OCI-LY7 (cell line): ENCODE measurements around the gene TTC32. TPM values are rescaled to one million over a fixed set of nuclear protein-coding genes. Genes with fewer than 3 reads are reported as not detected.
A peak's percentile ranks its signal among the peaks of the same experiment; 100 is the strongest.

Experiments
- BruUV-seq: library from RNA; stranded (reverse); fragments of 400-500 nt; replicated peaks from 2 replicates; lab custom pipeline; 2021; lab: Mats Ljungman, UMichigan
- CTCF ChIA-PET: fragments of 300-600 bp; sonication (Branson Sonifier 250); formaldehyde crosslinking; loops from one replicate; lab custom pipeline; 2022; ENCODE audit warnings: antibody characterized with exemption; ENCODE audit not compliant: unreplicated experiment; lab: Charles Lee
- POLR2A ChIA-PET: fragments of 300-600 bp; sonication (Branson Sonifier 250); formaldehyde crosslinking; loops from one replicate; lab custom pipeline; 2022; ENCODE audit warnings: antibody characterized with exemption; lab: Charles Lee
- DNase-seq: peaks from one replicate; pipeline ENCODE4 v3.0.0-alpha.2; 2015; ENCODE audit warnings: low spot score
- H2AFZ ChIP-seq: fragments of 200-600 bp; sonication (generic), shearing (Covaris generic); 2 replicates; pipeline ENCODE4 v1.6.1; 2014; ENCODE audit warnings: mild to moderate bottlenecking, antibody characterized with exemption, low read length, moderate library complexity
- H3K27ac ChIP-seq: fragments of 200-600 bp; sonication (generic); 2 replicates; pipeline ENCODE4 v1.5.1; 2014; ENCODE audit warnings: mixed run types, low read depth, mild to moderate bottlenecking, moderate library complexity, low read length, inconsistent platforms; ENCODE audit not compliant: poor library complexity, severe bottlenecking
- H3K36me3 ChIP-seq: fragments of 200-600 bp; sonication (generic); 2 replicates; pipeline ENCODE4 v1.6.1; 2014; ENCODE audit warnings: mild to moderate bottlenecking, antibody characterized with exemption, low read length, moderate library complexity, mixed read lengths; ENCODE audit not compliant: insufficient read depth
- H3K4me1 ChIP-seq: fragments of 200-600 bp; sonication (generic); 2 replicates; pipeline ENCODE4 v1.5.1; 2014; ENCODE audit warnings: mild to moderate bottlenecking, low read length; ENCODE audit not compliant: insufficient read depth, poor library complexity, severe bottlenecking
- H3K4me2 ChIP-seq: fragments of 200-600 bp; sonication (generic); 2 replicates; pipeline ENCODE4 v1.6.1; 2014; ENCODE audit warnings: mild to moderate bottlenecking, low read length
- H3K4me3 ChIP-seq: fragments of 200-600 bp; sonication (generic); 2 replicates; pipeline ENCODE4 v1.5.1; 2014; ENCODE audit warnings: mild to moderate bottlenecking, low read depth, low read length; ENCODE audit not compliant: poor library complexity, severe bottlenecking
- H3K79me2 ChIP-seq: fragments of 200-600 bp; sonication (generic); 2 replicates; pipeline ENCODE4 v1.6.1; 2016; ENCODE audit warnings: low read depth, mild to moderate bottlenecking, low read length, moderate library complexity, mixed read lengths; ENCODE audit not compliant: insufficient read depth
- H3K9me2 ChIP-seq: fragments of 200-600 bp; sonication (generic); 2 replicates; pipeline ENCODE4 v1.6.1; 2016; ENCODE audit warnings: mild to moderate bottlenecking, low read length, mixed read lengths; ENCODE audit not compliant: insufficient read depth
- H3K9me3 ChIP-seq: fragments of 200-600 bp; sonication (generic); 2 replicates; pipeline ENCODE4 v1.6.1; 2014; ENCODE audit warnings: mild to moderate bottlenecking, mixed run types, low read length, mixed read lengths
- H4K20me1 ChIP-seq: fragments of 200-600 bp; sonication (generic); 2 replicates; pipeline ENCODE4 v1.6.1; 2014; ENCODE audit warnings: mild to moderate bottlenecking, antibody characterized with exemption, low read length, moderate library complexity, mixed read lengths; ENCODE audit not compliant: insufficient read depth
- EZH2phosphoT487 ChIP-seq: fragments of 200-600 bp; sonication (generic); IDR thresholded peaks from 2 replicates; pipeline ENCODE4 v1.6.1; 2018; ENCODE audit warnings: low read depth, borderline replicate concordance, mild to moderate bottlenecking, mixed run types, antibody characterized with exemption, low read length, moderate library complexity, mixed read lengths
- intact Hi-C: fragments of 100-400 bp; cut with micrococcal nuclease; formaldehyde crosslinking; loops from one replicate; pipeline ENCODE4 v1.10.0; 2022; ENCODE audit not compliant: unreplicated experiment
- total RNA-seq, 2 experiments: library from RNA; depleted of rRNA in 1 of 2; stranded (reverse); fragments of >200 nt in 1 of 2; shearing (Covaris generic) in 1 of 2; gene quantifications; 2 replicates each; pipeline ENCODE4 v1.2.3, GENCODE V29; 2014 to 2022
- TF ChIP-seq, protein P1 (sequence below): fragments of 200-600 bp; sonication (generic); conservative IDR thresholded peaks from 2 replicates; pipeline ENCODE4 v1.5.1; 2014; ENCODE audit warnings: mild to moderate bottlenecking, antibody characterized with exemption, low read length, moderate library complexity, mixed read lengths

TTC32 gene
- total RNA-seq, 2 experiments from 2014 or later = 21.1 to 26.3 TPM

DNA sequence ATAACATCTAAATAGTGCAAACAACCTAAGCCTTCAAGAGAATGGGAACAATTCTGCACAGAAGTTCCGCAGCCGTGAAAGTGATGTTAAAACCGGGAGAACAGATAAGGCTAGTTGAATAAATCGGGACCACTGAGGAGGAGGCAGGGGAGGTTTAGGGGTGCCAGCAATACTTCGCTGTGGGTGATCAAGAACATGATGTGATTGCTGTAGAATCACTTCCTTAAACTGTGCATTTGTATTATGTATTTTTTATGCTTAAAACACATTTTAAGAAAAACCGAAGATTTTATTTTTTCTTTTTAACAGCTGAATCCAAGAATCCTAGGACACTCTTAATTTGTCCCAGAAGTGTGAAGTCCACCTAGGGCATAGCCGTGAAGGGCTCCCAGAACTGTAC lies 33.6 kb downstream of the TTC32 start:
- no peak for DNase-seq
- no peaks in the 10 kb centered on the region for H3K9me3 ChIP-seq
- ChIA-PET CTCF (no interaction called here), POLR2A (no interaction called here)
- BruUV-seq = no TSS peak
- no peaks in the 10 kb centered on the region for H3K79me2 ChIP-seq
- H3K9me2 ChIP-seq = no peaks in the 10 kb centered on the region
- no peak overlapping the region for H3K4me3 ChIP-seq
- TF ChIP-seq, protein P1, sequence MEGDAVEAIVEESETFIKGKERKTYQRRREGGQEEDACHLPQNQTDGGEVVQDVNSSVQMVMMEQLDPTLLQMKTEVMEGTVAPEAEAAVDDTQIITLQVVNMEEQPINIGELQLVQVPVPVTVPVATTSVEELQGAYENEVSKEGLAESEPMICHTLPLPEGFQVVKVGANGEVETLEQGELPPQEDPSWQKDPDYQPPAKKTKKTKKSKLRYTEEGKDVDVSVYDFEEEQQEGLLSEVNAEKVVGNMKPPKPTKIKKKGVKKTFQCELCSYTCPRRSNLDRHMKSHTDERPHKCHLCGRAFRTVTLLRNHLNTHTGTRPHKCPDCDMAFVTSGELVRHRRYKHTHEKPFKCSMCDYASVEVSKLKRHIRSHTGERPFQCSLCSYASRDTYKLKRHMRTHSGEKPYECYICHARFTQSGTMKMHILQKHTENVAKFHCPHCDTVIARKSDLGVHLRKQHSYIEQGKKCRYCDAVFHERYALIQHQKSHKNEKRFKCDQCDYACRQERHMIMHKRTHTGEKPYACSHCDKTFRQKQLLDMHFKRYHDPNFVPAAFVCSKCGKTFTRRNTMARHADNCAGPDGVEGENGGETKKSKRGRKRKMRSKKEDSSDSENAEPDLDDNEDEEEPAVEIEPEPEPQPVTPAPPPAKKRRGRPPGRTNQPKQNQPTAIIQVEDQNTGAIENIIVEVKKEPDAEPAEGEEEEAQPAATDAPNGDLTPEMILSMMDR = no peak
- no peak for TF ChIP-seq EZH2phosphoT487
- intact Hi-C loops = loop anchor here (10.0 kb wide), 1 partner anchor 103 kb away; no protein-coding TSS in a partner anchor
- H2AFZ ChIP-seq = no peak overlapping the region
- no peak overlapping the region for H3K27ac ChIP-seq
- no peaks in the 10 kb centered on the region for H4K20me1 ChIP-seq
- no peaks in the 10 kb centered on the region for H3K36me3 ChIP-seq
- peak overlapping the region; percentile 36; the same call in 1 of the 2 replicates for H3K4me2 ChIP-seq
- H3K4me1 ChIP-seq = no peaks in the 10 kb centered on the region

DNA sequence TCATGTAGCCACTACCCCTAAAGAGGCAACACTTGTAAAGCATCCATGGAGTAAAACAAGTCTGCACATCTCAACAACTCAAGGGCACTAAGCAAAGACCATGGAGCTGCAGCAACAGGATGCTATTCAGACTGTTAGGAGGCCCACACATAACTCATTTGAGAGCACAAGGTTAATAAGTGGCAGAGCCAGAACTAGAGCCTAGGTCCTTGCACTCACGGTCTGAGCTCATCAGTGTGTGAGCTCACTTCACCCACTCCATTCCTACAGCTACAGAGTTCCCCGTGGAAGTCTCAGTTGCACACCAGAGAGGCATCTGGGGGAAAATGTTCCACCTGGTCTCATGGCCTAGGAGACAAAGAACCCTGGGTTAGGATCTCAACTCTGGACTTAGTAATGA lies 35.0 kb downstream of the TTC32 start:
- intact Hi-C loops = loop anchor here (10.0 kb wide), 1 partner anchor 102 kb away; no protein-coding TSS in a partner anchor
- Histone ChIP-seq H3K9me2 (no peaks in the 10 kb centered on the region), H3K79me2 (no peaks in the 10 kb centered on the region), H2AFZ (no peak overlapping the region), H3K4me1 (no peaks in the 10 kb centered on the region), H3K36me3 (no peaks in the 10 kb centered on the region), H3K9me3 (no peaks in the 10 kb centered on the region), H3K27ac (no peak overlapping the region), H3K4me3 (no peak overlapping the region), H4K20me1 (no peaks in the 10 kb centered on the region), H3K4me2 (no peak overlapping the region)
- TF ChIP-seq EZH2phosphoT487 = no peak
- TF ChIP-seq, protein P1 = no peak
- DNase-seq = no peak
- ChIA-PET CTCF (no interaction called here), POLR2A (no interaction called here)
- BruUV-seq = no TSS peak

DNA sequence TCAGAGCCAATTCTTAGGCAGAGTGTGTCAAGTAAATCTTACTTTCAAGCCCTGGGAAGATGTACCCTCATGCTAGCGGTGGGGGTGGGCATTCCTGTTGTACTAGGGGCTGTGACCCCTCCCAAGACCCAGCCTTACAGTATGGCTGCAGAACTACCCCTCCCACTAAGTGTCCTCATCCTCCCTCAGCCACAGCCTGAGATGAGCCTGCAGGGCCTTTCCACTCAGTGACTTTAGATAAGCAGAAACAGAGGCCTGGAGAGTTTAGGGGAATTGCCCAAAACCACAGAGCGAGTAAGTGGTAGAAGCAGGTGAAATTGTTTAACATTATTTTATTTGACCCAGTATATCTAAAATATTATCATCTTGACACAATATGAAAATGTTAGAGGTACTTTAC lies 36.6 kb downstream of the TTC32 start:
- BruUV-seq = no TSS peak
- H3K9me2 ChIP-seq = no peaks in the 10 kb centered on the region
- no peak overlapping the region for H3K4me3 ChIP-seq
- H3K9me3 ChIP-seq = no peaks in the 10 kb centered on the region
- H4K20me1 ChIP-seq = no peaks in the 10 kb centered on the region
- no peak for TF ChIP-seq EZH2phosphoT487
- TF ChIP-seq, protein P1 = no peak
- H3K4me2 ChIP-seq = no peak overlapping the region
- H3K4me1 ChIP-seq = no peaks in the 10 kb centered on the region
- H3K27ac ChIP-seq = no peak overlapping the region
- DNase-seq = no peak
- H3K79me2 ChIP-seq = no peaks in the 10 kb centered on the region
- H3K36me3 ChIP-seq = no peaks in the 10 kb centered on the region
- POLR2A ChIA-PET = interaction anchor here (0.6 to 0.7 kb wide), 2 partner anchors 35 to 1377 kb away, joined by 3 read pairs; no protein-coding TSS in a partner anchor
- intact Hi-C loops = loop anchor here (10.0 kb wide), 1 partner anchor 100 kb away; no protein-coding TSS in a partner anchor
- no peak overlapping the region for H2AFZ ChIP-seq
- CTCF ChIA-PET = no interaction called here
